ENCODE results near the gene CYP4F22. TPM values are rescaled to one million over a fixed set of nuclear protein-coding genes. Genes with fewer than 3 reads are reported as not detected.

Gene CYP4F22
- total and polyA plus RNA-seq, 9 of the 15 experiments (the other 6 are each of a cell fraction or from before 2014, with no cell fraction given) = not detected

GRCh38 chr19:15563325-15563794, 55.0 kb downstream of the CYP4F22 start:
- H3K9me3 ChIP-seq (replicated peaks; ENCODE audit: control insufficient read depth, insufficient read depth, low read depth, low read length) = no peaks in the 10 kb centered on the region; the same call in 1 of the 2 replicates
- H3K9ac ChIP-seq (ENCODE audit: insufficient read depth in 1 of 2, low read depth in 2 of 2, low read length in 2 of 2) = peak overlapping the region in 1 of 2 experiments; percentile 40; a peak in 2 of 4 replicates
- H2AFZ ChIP-seq (ENCODE audit: low read depth, low read length) = no peak overlapping the region
- no peak overlapping the region for H3K4me2 ChIP-seq (ENCODE audit: insufficient read depth, low read length)
- H3K36me3 ChIP-seq (ENCODE audit: control insufficient read depth, insufficient read depth, low read length) = no peaks in the 10 kb centered on the region
- intact Hi-C loops (cut with micrococcal nuclease) = no loop called here
- peak in 3 of 4 experiments; percentile 27 to 71 (median 69) for DNase-seq (ENCODE audit: extremely low read depth in 1 of 4, low spot score in 3 of 4)
- no TSS peak for BruUV-seq (replicated peaks)
- peaks cover 2 to 13% of the 10 kb centered on the region in 2 experiments; a peak in 3 of 5 replicates for H3K27me3 ChIP-seq (ENCODE audit: control insufficient read depth in 2 of 2, insufficient read depth in 2 of 2, low read length in 2 of 2)
- ChIA-PET CTCF (ENCODE audit: low intra/inter-chr PET ratio) (no interaction called here), POLR2A (interaction anchor here (0.5 kb wide), 2 partner anchors 120 to 378 kb away, joined by 3 read pairs; no protein-coding TSS in a partner anchor)
- H3K4me3 ChIP-seq = no peak overlapping the region
- H3K27ac ChIP-seq (ENCODE audit: extremely low read depth, low read depth, low read length) = no peak overlapping the region
- ATAC-seq = peak; percentile 97
- 0% methylated on average over 3 of the region's 3 CpGs for WGBS (ENCODE audit: insufficient coverage, low coverage, missing lambda C conversion rate)
- no peaks in the 10 kb centered on the region for H3K9me1 ChIP-seq (ENCODE audit: control insufficient read depth, insufficient read depth, low read length)
- H3K79me2 ChIP-seq (ENCODE audit: control insufficient read depth, insufficient read depth, low read length) = no peaks in the 10 kb centered on the region
- H4K20me1 ChIP-seq (replicated peaks; ENCODE audit: control insufficient read depth, insufficient read depth, low read length) = no peaks in the 10 kb centered on the region; the same call in 1 of the 2 replicates
- H3K4me1 ChIP-seq (replicated peaks in 1 of 2; ENCODE audit: control insufficient read depth in 2 of 2, insufficient read depth in 2 of 2, low read length in 2 of 2) = peaks cover 4 to 13% of the 10 kb centered on the region in 2 experiments; a peak in 3 of 5 replicates
- in situ Hi-C loops (cut with MboI) = loop anchor here (25.0 kb wide), 1 partner anchor 701 kb away; no protein-coding TSS in a partner anchor
- peak; percentile 88 for FAIRE-seq
- TF ChIP-seq E2F8 (IDR thresholded peaks at IDR 0.05; ENCODE audit: low read depth, partially characterized antibody) (no peak), ZNF318 (IDR thresholded peaks at IDR 0.05; ENCODE audit: borderline replicate concordance in 1 of 2, low read depth in 1 of 2) (no peak), TAL1 (IDR thresholded peaks at IDR 0.05) (peak; percentile 12; the same call in 1 of the 2 replicates), NR2C2 (CRISPR knock-in tag; IDR thresholded peaks at IDR 0.05) (no peak), NR2C2 (tag; IDR thresholded peaks at IDR 0.05) (peak; percentile 57), POLR2A (conservative IDR thresholded peaks at IDR 0.05) (no peak), CTBP1 (IDR thresholded peaks at IDR 0.05; ENCODE audit: borderline replicate concordance) (peak; percentile 43; the same call in 1 of the 2 replicates), RNF2 (IDR thresholded peaks at IDR 0.05) (no peak), RBFOX2 (IDR thresholded peaks at IDR 0.05; ENCODE audit: low read depth, low read length) (no peak), HDAC1 (IDR thresholded peaks at IDR 0.05) (no peak)
- TF ChIP-seq, protein P1, sequence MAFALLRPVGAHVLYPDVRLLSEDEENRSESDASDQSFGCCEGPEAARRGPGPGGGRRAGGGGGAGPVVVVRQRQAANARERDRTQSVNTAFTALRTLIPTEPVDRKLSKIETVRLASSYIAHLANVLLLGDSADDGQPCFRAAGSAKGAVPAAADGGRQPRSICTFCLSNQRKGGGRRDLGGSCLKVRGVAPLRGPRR (CRISPR knock-in tag; IDR thresholded peaks at IDR 0.05) = no peak

Data from K562 (cell line).